Gastroesophageal sphincter (tissue), 4 donors: ENCODE measurements around the gene TRPM7. TPM values are rescaled to one million over a fixed set of nuclear protein-coding genes. Genes with fewer than 3 reads are reported as not detected.
A peak's percentile ranks its signal among the peaks of the same experiment; 100 is the strongest.
"Not testable (repeated sequence)": the region's sequence is repeated elsewhere in the genome, so short reads cannot be mapped to it uniquely, and the experiment has no call there.

Source experiments
- ATAC-seq: fragments of 150-250 bp; one replicate; pipeline ENCODE4 v1.9.1; 2016; ENCODE audit warnings: mild to moderate bottlenecking, moderate library complexity
- H3K27ac ChIP-seq, 4 donors: fragments of 200-600 bp; sonication (generic) in 3 of 4; 1 replicate in 3 of 4; 2 replicates in 1 of 4; pipeline ENCODE4 v1.5.1; 2016 to 2019
- H3K27me3 ChIP-seq: fragments of 200-600 bp; sonication (generic); one replicate; pipeline ENCODE4 v1.5.1; 2019
- H3K36me3 ChIP-seq, 2 donors: fragments of 200-600 bp; sonication (generic); one replicate each; pipeline ENCODE4 v1.5.1; 2019; ENCODE audit warnings: control low read depth in 1 of 2
- H3K4me1 ChIP-seq, 3 donors: fragments of 200-600 bp; sonication (generic); 1 replicate in 2 of 3; 2 replicates in 1 of 3; pipeline ENCODE4 v1.5.1; 2016 to 2019; ENCODE audit warnings: control low read depth in 2 of 3
- H3K4me3 ChIP-seq, 2 donors: fragments of 200-600 bp; sonication (generic); one replicate each; pipeline ENCODE4 v1.5.1; 2019; ENCODE audit warnings: mild to moderate bottlenecking in 1 of 2, moderate library complexity in 1 of 2
- H3K9me3 ChIP-seq, 3 donors: fragments of 200-600 bp; sonication (generic); one replicate each; pipeline ENCODE4 v1.5.1; 2017 to 2019; ENCODE audit warnings: control low read depth in 2 of 3
- CTCF ChIP-seq, 4 experiments: fragments of 200-600 bp in 2 of 4; fragments of 450-650 bp in 2 of 4; sonication (generic) in 1 of 4; IDR thresholded peaks; one replicate each; pipeline ENCODE4 v1.5.1; 2017 to 2019; ENCODE audit warnings: antibody characterized with exemption in 4 of 4, mild to moderate bottlenecking in 2 of 4, moderate library complexity in 2 of 4
- EP300 ChIP-seq: sonication (generic); formaldehyde crosslinking; IDR thresholded peaks from one replicate; pipeline ENCODE4 v1.6.1; 2017; ENCODE audit warnings: antibody characterized with exemption, mild to moderate bottlenecking
- POLR2A ChIP-seq, 2 donors: fragments of 450-650 bp; IDR thresholded peaks; one replicate each; pipeline ENCODE4 v1.6.1; 2017; ENCODE audit warnings: antibody characterized with exemption in 2 of 2, mild to moderate bottlenecking in 2 of 2, moderate library complexity in 1 of 2
- POLR2AphosphoS5 ChIP-seq: sonication (generic); formaldehyde crosslinking; IDR thresholded peaks from one replicate; pipeline ENCODE4 v1.6.1; 2017; ENCODE audit warnings: antibody characterized with exemption
- WGBS, 2 donors: methylation state at CpG; one replicate each; pipeline ENCODE4 v1.1.5; 2018; ENCODE audit warnings: low coverage in 1 of 2; 5-methylcytosine and 5-hydroxymethylcytosine counted together
- total RNA-seq, 4 donors: library from RNA; depleted of rRNA; stranded (reverse); fragments of >200 nt; gene quantifications; one replicate each; pipeline ENCODE4 v1.1.0, GENCODE V29; 2016

The TRPM7 gene
- total RNA-seq, 4 donors from 2014 or later = 29.1 to 82.0 (median 40.3) TPM

GRCh38 chr15:50697109-50697797, 10.7 kb upstream of the TRPM7 start:
- H3K4me1 ChIP-seq = no peaks in the 10 kb centered on the region
- ATAC-seq = no peak
- H3K9me3 ChIP-seq = no peaks in the 10 kb centered on the region
- H3K27ac ChIP-seq = no peak overlapping the region
- peaks cover 0 to 12% of the 10 kb centered on the region in 2 donors for H3K36me3 ChIP-seq
- TF ChIP-seq POLR2AphosphoS5 = no peak
- TF ChIP-seq POLR2A (IDR thresholded peaks at IDR 0.05) = no peak
- no peaks in the 10 kb centered on the region for H3K27me3 ChIP-seq
- H3K4me3 ChIP-seq = no peak overlapping the region
- WGBS, 2 donors = 78 to 84% methylated on average over 4 of the region's 4 CpGs

- H3K4me3 ChIP-seq, H3K27ac ChIP-seq, ATAC-seq, H3K4me1 ChIP-seq, H3K9me3 ChIP-seq, H3K27me3 ChIP-seq, H3K36me3 ChIP-seq: not testable (repeated sequence)
- 94 to 97% methylated on average over 8 to 9 of the region's 9 CpGs for WGBS, 2 donors
These were observed 8.1 kb upstream of the TRPM7 start for GRCh38 chr15:50694634-50695165.

GRCh38 chr15:50687302-50687902, 805 bp upstream of the TRPM7 start:
- Histone ChIP-seq H3K27ac (peak overlapping the region; percentile 74 to 96 (median 94)), H3K36me3 (peaks cover 0 to 11% of the 10 kb centered on the region in 2 donors), H3K4me3 (peak overlapping the region; percentile 71 to 88), H3K9me3 (no peaks in the 10 kb centered on the region), H3K4me1 (peaks cover 3 to 47% (median 16%) of the 10 kb centered on the region in 3 donors), H3K27me3 (no peaks in the 10 kb centered on the region)
- ATAC-seq = peak; percentile 1
- no peak for TF ChIP-seq POLR2A (IDR thresholded peaks at IDR 0.05)
- TF ChIP-seq EP300 = no peak
- no peak for TF ChIP-seq POLR2AphosphoS5
- TF ChIP-seq CTCF (IDR thresholded peaks at IDR 0.05) = no peak
- WGBS, 2 donors = 44 to 56% methylated on average over 7 to 10 of the region's 10 CpGs

GRCh38 chr15:50685976-50686468, 575 bp downstream of the TRPM7 start:
- Histone ChIP-seq H3K4me3 (peak overlapping the region; percentile 71 to 88), H3K36me3 (peaks cover 0 to 11% of the 10 kb centered on the region in 2 donors), H3K27me3 (no peaks in the 10 kb centered on the region), H3K27ac (peak overlapping the region; percentile 74 to 96 (median 94)), H3K4me1 (peaks cover 3 to 59% (median 16%) of the 10 kb centered on the region in 3 donors), H3K9me3 (no peaks in the 10 kb centered on the region)
- WGBS, 2 donors = 0 to 16% methylated on average over 2 to 12 of the region's 30 CpGs
- peak; percentile 37 for ATAC-seq
- TF ChIP-seq CTCF (IDR thresholded peaks at IDR 0.05) = no peak
- TF ChIP-seq POLR2AphosphoS5 = peak; percentile 6

- Histone ChIP-seq H3K4me3 (peak overlapping the region; percentile 71 to 88), H3K27ac (peak overlapping the region; percentile 74 to 96 (median 94)), H3K36me3 (peaks cover 0 to 11% of the 10 kb centered on the region in 2 donors), H3K9me3 (no peaks in the 10 kb centered on the region), H3K4me1 (peaks cover 3 to 65% (median 16%) of the 10 kb centered on the region in 3 donors), H3K27me3 (no peaks in the 10 kb centered on the region)
- TF ChIP-seq CTCF (IDR thresholded peaks at IDR 0.05) (peak in 1 of 4 experiments; percentile 28), POLR2A (IDR thresholded peaks at IDR 0.05) (no peak)
- no peak for ATAC-seq
- 33 to 41% methylated on average over 17 to 18 of the region's 22 CpGs for WGBS, 2 donors
These were observed 1.2 kb downstream of the TRPM7 start for GRCh38 chr15:50685191-50685975.
